Stomach (tissue), 4 donors: Measurements from ENCODE around the gene TK2.

ENCODE experiments used
- POLR2A ChIP-seq, 4 donors: fragments of 450-650 bp; IDR thresholded peaks; one replicate each; pipeline ENCODE4 v1.6.1; 2016; ENCODE audit warnings: antibody characterized with exemption in 4 of 4, control low read depth in 2 of 4, mild to moderate bottlenecking in 1 of 4, moderate library complexity in 1 of 4
- TF ChIP-seq, protein P1 (sequence below), 7 experiments: fragments of 450-650 bp in 4 of 7; fragments of 200-600 bp in 3 of 7; sonication (generic) in 3 of 7; IDR thresholded peaks; one replicate each; pipeline ENCODE4 v1.5.1; 2016 to 2019; ENCODE audit warnings: antibody characterized with exemption in 7 of 7, control low read depth in 2 of 7, mild to moderate bottlenecking in 1 of 7

DNA sequence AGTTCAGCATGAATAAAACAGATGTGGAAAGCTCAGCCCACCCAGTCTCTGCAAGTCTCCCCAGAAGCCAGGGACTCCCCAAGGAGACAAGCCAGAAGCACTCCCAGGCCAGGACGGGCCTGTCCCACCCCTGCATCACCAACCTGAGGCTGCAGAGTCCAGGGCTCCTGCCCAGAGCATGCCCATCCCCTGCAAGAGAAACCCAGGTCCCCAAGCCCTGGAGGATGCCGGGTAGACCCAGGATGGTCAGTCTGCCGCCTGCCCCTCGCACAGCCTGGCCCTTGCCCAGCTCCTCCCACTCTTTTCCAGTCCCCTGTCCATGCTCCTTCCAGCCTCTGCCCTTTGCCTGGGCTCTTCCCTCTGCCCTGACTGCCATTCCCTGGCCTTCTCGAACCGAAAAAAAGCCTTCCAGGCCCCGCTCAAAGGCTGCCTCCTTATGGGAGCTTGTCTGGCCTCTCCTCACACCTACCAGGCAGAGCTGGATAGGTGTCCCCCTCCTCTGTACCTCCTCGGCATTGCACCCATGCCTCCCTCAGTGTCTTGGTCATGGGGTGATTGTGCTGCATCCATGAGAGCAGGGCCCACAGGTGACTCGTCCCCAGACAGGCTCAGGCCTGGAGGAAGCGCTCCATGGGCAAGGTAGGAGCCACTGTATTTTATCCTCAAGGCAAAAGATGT, 78.1 kb downstream of the TK2 start:
- TF ChIP-seq, protein P1, sequence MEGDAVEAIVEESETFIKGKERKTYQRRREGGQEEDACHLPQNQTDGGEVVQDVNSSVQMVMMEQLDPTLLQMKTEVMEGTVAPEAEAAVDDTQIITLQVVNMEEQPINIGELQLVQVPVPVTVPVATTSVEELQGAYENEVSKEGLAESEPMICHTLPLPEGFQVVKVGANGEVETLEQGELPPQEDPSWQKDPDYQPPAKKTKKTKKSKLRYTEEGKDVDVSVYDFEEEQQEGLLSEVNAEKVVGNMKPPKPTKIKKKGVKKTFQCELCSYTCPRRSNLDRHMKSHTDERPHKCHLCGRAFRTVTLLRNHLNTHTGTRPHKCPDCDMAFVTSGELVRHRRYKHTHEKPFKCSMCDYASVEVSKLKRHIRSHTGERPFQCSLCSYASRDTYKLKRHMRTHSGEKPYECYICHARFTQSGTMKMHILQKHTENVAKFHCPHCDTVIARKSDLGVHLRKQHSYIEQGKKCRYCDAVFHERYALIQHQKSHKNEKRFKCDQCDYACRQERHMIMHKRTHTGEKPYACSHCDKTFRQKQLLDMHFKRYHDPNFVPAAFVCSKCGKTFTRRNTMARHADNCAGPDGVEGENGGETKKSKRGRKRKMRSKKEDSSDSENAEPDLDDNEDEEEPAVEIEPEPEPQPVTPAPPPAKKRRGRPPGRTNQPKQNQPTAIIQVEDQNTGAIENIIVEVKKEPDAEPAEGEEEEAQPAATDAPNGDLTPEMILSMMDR (IDR thresholded peaks at IDR 0.05), result no peak
- TF ChIP-seq POLR2A (IDR thresholded peaks at IDR 0.05), result no peak
